Endothelial cell of umbilical vein (primary cell): ENCODE data around the gene HSPA6. TPM values are rescaled to one million over a fixed set of nuclear protein-coding genes. Genes with fewer than 3 reads are reported as not detected.
"Not testable (repeated sequence)": the region's sequence is repeated elsewhere in the genome, so short reads cannot be mapped to it uniquely, and the experiment has no call there.

ENCODE experiments used
- BruUV-seq: library from RNA; stranded (reverse); fragments of 400-500 nt; replicated peaks from 2 replicates; lab custom pipeline; 2021; lab: Mats Ljungman, UMichigan
- CTCF ChIA-PET: fragments of 300-600, 350-600 bp; sonication (Branson Sonifier 250); formaldehyde crosslinking; loops from one replicate; lab custom pipeline; 2021; ENCODE audit warnings: antibody characterized with exemption, inconsistent platforms; lab: Charles Lee
- POLR2A ChIA-PET: fragments of 300-600, 350-600 bp; sonication (Branson Sonifier 250); formaldehyde crosslinking; loops from one replicate; lab custom pipeline; 2021; ENCODE audit warnings: antibody characterized with exemption, inconsistent platforms; lab: Charles Lee
- DNase-seq: peaks from one replicate; pipeline ENCODE4 v3.0.0-alpha.2; 2011; ENCODE audit warnings: low read depth, low spot score
- FAIRE-seq: peaks from 2 replicates; lab custom pipeline; 2011; peaks lifted over from hg19 to GRCh38; lab: Jason Lieb, UNC
- H2AFZ ChIP-seq: 2 replicates; pipeline ENCODE4 v1.6.0; 2012; ENCODE audit warnings: low read depth, low read length, control low read depth, inconsistent platforms
- H3K27ac ChIP-seq: 2 replicates; pipeline ENCODE4 v1.5.1; 2011; ENCODE audit warnings: low read depth, mild to moderate bottlenecking, control low read depth, low read length, moderate library complexity; ENCODE audit not compliant: insufficient read depth
- H3K27me3 ChIP-seq, 2 experiments: 2 replicates each; pipeline versions ENCODE4 v1.6.0 to v1.6.1; 2011; ENCODE audit warnings: low read length in 2 of 2, mixed read lengths in 1 of 2; ENCODE audit not compliant: control insufficient read depth in 2 of 2, insufficient read depth in 2 of 2
- H3K36me3 ChIP-seq, 2 experiments: 2 replicates in 1 of 2; 3 replicates in 1 of 2; pipeline ENCODE4 v1.5.1; 2011; ENCODE audit warnings: low read length in 2 of 2, mild to moderate bottlenecking in 1 of 2, moderate library complexity in 1 of 2; ENCODE audit not compliant: control insufficient read depth in 2 of 2, insufficient read depth in 2 of 2; ENCODE audit errors: extremely low read depth in 1 of 2
- H3K4me1 ChIP-seq: 3 replicates; pipeline ENCODE4 v1.5.1; 2011; ENCODE audit warnings: mild to moderate bottlenecking, low read length; ENCODE audit not compliant: control insufficient read depth, insufficient read depth; ENCODE audit errors: extremely low read depth
- H3K4me2 ChIP-seq: 2 replicates; pipeline ENCODE4 v1.6.1; 2011; ENCODE audit warnings: low read length, control low read depth, mixed read lengths; ENCODE audit not compliant: insufficient read depth
- H3K4me3 ChIP-seq, 3 experiments: fragments of 200-600 bp in 1 of 3; sonication (generic), shearing (Covaris generic) in 1 of 3; replicated peaks in 1 of 3; 2 replicates each; pipeline ENCODE4 v1.5.1; 2011 to 2016; ENCODE audit warnings: control low read depth in 3 of 3, low read length in 3 of 3, mild to moderate bottlenecking in 2 of 3, inconsistent platforms in 1 of 3, low read depth in 1 of 3, moderate library complexity in 1 of 3; ENCODE audit not compliant: insufficient read depth in 1 of 3
- H3K79me2 ChIP-seq: 2 replicates; pipeline ENCODE4 v1.6.0; 2012; ENCODE audit warnings: low read length, inconsistent platforms; ENCODE audit not compliant: control insufficient read depth, insufficient read depth
- H3K9ac ChIP-seq: replicated peaks from 2 replicates; pipeline ENCODE3; 2011; ENCODE audit warnings: low read length, control low read depth; ENCODE audit not compliant: insufficient read depth; ENCODE audit errors: extremely low read depth
- H3K9me1 ChIP-seq: replicated peaks from 3 replicates; pipeline ENCODE4 v1.6.0; 2011; ENCODE audit warnings: mild to moderate bottlenecking, low read length; ENCODE audit not compliant: control insufficient read depth, insufficient read depth; ENCODE audit errors: extremely low read depth
- H3K9me3 ChIP-seq: replicated peaks from 2 replicates; pipeline ENCODE4 v1.5.1; 2012; ENCODE audit warnings: low read length, inconsistent platforms; ENCODE audit not compliant: control insufficient read depth, insufficient read depth
- H4K20me1 ChIP-seq: replicated peaks from 2 replicates; pipeline ENCODE3; 2011; ENCODE audit warnings: mild to moderate bottlenecking, low read length; ENCODE audit not compliant: control insufficient read depth, insufficient read depth; ENCODE audit errors: extremely low read depth
- CTCF ChIP-seq, 2 donors: IDR thresholded peaks; 1 replicate in 1 of 2; 2 replicates in 1 of 2; pipeline ENCODE4 v1.5.1; 2011; ENCODE audit warnings: low read length in 2 of 2, mild to moderate bottlenecking in 2 of 2, moderate library complexity in 2 of 2, control low read depth in 1 of 2, inconsistent platforms in 1 of 2, low read depth in 1 of 2; ENCODE audit not compliant: insufficient read depth in 1 of 2; ENCODE audit errors: extremely low read depth in 1 of 2
- EZH2 ChIP-seq: IDR thresholded peaks from 2 replicates; pipeline ENCODE4 v1.6.1; 2012; ENCODE audit warnings: borderline replicate concordance, low read depth, mild to moderate bottlenecking, moderate library complexity, low read length, inconsistent platforms; ENCODE audit not compliant: severe bottlenecking
- FOS ChIP-seq: IDR thresholded peaks from 2 replicates; pipeline ENCODE4 v1.6.1; 2011; ENCODE audit warnings: mild to moderate bottlenecking, low read length, moderate library complexity, borderline replicate concordance; ENCODE audit not compliant: insufficient read depth
- GATA2 ChIP-seq: IDR thresholded peaks from 2 replicates; pipeline ENCODE4 v1.7.0; 2011; ENCODE audit warnings: low read depth, mild to moderate bottlenecking, moderate library complexity, mixed read lengths, low read length; ENCODE audit not compliant: insufficient read length, insufficient read depth
- JUN ChIP-seq: IDR thresholded peaks from 2 replicates; pipeline ENCODE4 v1.6.1; 2011; ENCODE audit warnings: borderline replicate concordance, low read depth; ENCODE audit not compliant: insufficient read length, insufficient read depth
- MAX ChIP-seq: IDR thresholded peaks from 2 replicates; pipeline ENCODE4 v1.6.1; 2011; ENCODE audit not compliant: insufficient read depth, insufficient read length
- MYC ChIP-seq: IDR thresholded peaks from one replicate; pipeline ENCODE4 v1.6.1; 2011; ENCODE audit warnings: mild to moderate bottlenecking, low read depth, low read length
- POLR2A ChIP-seq: IDR thresholded peaks from 2 replicates; pipeline ENCODE4 v1.6.1; 2012; ENCODE audit warnings: low read depth, mild to moderate bottlenecking, control low read depth, low read length
- POLR2AphosphoS5 ChIP-seq: IDR thresholded peaks from 2 replicates; pipeline ENCODE4 v1.6.1; 2012; ENCODE audit warnings: low read depth, mild to moderate bottlenecking, control low read depth, low read length, moderate library complexity; ENCODE audit not compliant: insufficient read depth
- dilution Hi-C: fragments of 300-500 bp; cut with MboI; formaldehyde crosslinking; loops from one replicate; pipeline ENCODE4 v1.15.0; 2019; ENCODE audit warnings: low sequenced_read_pairs; ENCODE audit not compliant: extremely low pct_ligation_motif_present
- intact Hi-C: fragments of 100-400 bp; cut with micrococcal nuclease; formaldehyde crosslinking; loops from one replicate; pipeline ENCODE4 v1.10.0; 2022
- polyA plus RNA-seq, 4 experiments: library from polyadenylated mRNA; depleted of rRNA in 3 of 4; stranded (reverse) in 3 of 4; unstranded in 1 of 4; fragments of >200 nt; gene quantifications; 2 replicates each; pipeline versions ENCODE4 v1.2.1 to v1.2.3, GENCODE V29; 2011 to 2012; ENCODE audit warnings: missing spikeins in 1 of 4
- total RNA-seq: library from RNA; stranded (reverse); gene quantifications from 2 replicates; pipeline ENCODE4 v1.2.3, GENCODE V29; 2021

Gene HSPA6
- total and polyA plus RNA-seq, 2 donors (not counting 3 experiments of a cell fraction or from before 2014, with no cell fraction given): 0.10 to 0.13 TPM

DNA sequence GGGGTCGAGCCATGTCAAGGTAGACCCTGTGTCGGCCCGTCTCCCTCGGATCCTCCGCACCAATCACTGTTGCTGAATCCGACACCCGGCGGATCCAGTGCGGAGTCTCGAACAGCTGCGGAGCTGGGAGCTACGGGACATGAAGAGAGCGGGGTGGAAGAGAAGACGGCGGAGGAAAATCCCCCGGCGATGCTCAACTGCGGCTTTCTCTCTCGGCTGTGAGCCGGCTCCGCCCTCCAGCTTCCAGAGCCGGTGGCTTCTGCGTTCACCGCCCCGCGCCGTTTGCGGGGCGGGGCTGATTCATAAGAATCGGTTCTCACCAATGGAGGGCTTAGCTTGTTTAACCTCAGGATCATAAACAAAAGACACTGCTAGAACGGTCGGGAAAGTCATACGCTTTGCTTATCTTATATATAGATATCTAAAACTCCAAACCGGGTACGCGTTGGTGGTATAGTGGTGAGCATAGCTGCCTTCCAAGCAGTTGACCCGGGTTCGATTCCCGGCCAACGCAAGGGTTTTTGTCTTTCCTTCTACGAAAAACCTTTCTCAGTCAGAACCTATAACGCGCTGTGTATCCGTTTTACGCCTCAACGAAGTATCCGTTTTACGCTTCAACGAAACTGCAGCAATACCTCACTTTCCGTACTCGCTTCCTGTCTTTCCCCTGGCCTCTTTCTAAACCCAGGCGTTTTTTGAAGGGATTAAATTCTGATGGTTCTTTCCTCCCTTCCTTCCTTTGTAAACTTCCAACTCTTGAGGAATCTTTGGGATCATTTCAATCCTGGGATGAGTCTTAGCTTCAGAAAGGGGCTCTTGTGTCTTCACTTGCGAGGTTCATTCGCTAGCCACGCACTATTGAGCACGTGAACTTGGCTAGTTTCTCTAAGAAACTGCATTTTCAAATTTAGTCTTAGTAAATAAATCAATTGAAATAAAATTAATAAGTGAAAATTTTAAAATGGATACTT lies 6.6 kb downstream of the HSPA6 start:
- Histone ChIP-seq H3K27ac (peak overlapping the region; percentile 68), H3K4me3 (peak overlapping the region; percentile 36 to 63 (median 41)), H3K4me1 (peaks cover 12% of the 10 kb centered on the region), H3K9ac (peak overlapping the region; percentile 54), H3K4me2 (peak overlapping the region; percentile 92), H2AFZ (peak overlapping the region; percentile 58)
- intact Hi-C loops: loop anchor here (1.0 to 5.0 kb wide), 4 partner anchors 9 to 196 kb away; no protein-coding TSS in a partner anchor
- DNase-seq: peak; percentile 97
- peak; percentile 34 for TF ChIP-seq GATA2
- TSS peak; percentile 86 for BruUV-seq
- dilution Hi-C loops, H4K20me1 ChIP-seq, H3K79me2 ChIP-seq, H3K9me1 ChIP-seq, H3K27me3 ChIP-seq, H3K36me3 ChIP-seq, H3K9me3 ChIP-seq: not testable (repeated sequence)
- ChIA-PET POLR2A (interaction anchor here (0.9 kb wide), 1 partner anchor 209 kb away, joined by 5 read pairs; no protein-coding TSS in a partner anchor), CTCF (interaction anchor here (1.0 to 1.9 kb wide), 4 partner anchors 9 to 210 kb away, joined by 3 to 7 read pairs (median 3); no protein-coding TSS in a partner anchor)
- FAIRE-seq: peak; percentile 98

GRCh38 chr1:161531986-161532643 lies 7.8 kb downstream of the HSPA6 start:
- Histone ChIP-seq H3K4me3 (no peak overlapping the region), H3K9ac (no peak overlapping the region), H2AFZ (peak overlapping the region; percentile 81), H3K36me3 (no peaks in the 10 kb centered on the region), H3K9me3 (no peaks in the 10 kb centered on the region), H3K27ac (no peak overlapping the region), H3K27me3 (no peaks in the 10 kb centered on the region), H4K20me1 (no peaks in the 10 kb centered on the region), H3K4me1 (peaks cover 12% of the 10 kb centered on the region), H3K4me2 (peak overlapping the region; percentile 36), H3K9me1 (no peaks in the 10 kb centered on the region), H3K79me2 (no peaks in the 10 kb centered on the region)
- ChIA-PET POLR2A (no interaction called here), CTCF (interaction anchor here (1.0 to 1.9 kb wide), 3 partner anchors 45 to 207 kb away, joined by 3 to 7 read pairs (median 6); no protein-coding TSS in a partner anchor)
- DNase-seq (no peak), FAIRE-seq (no peak)
- intact Hi-C loops: loop anchor here (2.0 to 5.0 kb wide), 3 partner anchors 45 to 195 kb away; no protein-coding TSS in a partner anchor
- dilution Hi-C loops: no loop called here
- no TSS peak for BruUV-seq
- TF ChIP-seq CTCF (IDR thresholded peaks at IDR 0.05; ENCODE audit: extremely low read depth in 1 of 2, insufficient read depth in 1 of 2, low read depth in 1 of 2, low read length in 2 of 2) (no peak), GATA2 (no peak), MYC (no peak), JUN (no peak), EZH2 (no peak), FOS (no peak), POLR2A (no peak), POLR2AphosphoS5 (no peak), MAX (no peak)
